Smooth muscle cell of the brain vasculature (primary cell): ENCODE results near the gene ZNF302.

ENCODE experiments used
- DNase-seq: peaks from one replicate; pipeline ENCODE4 v3.0.0-alpha.2; 2012; ENCODE audit warnings: low read depth, low spot score

The ZNF302 gene

GRCh38 chr19:34731964-34732363 lies 54.5 kb downstream of the ZNF302 start:
- DNase-seq, result no peak

DNA sequence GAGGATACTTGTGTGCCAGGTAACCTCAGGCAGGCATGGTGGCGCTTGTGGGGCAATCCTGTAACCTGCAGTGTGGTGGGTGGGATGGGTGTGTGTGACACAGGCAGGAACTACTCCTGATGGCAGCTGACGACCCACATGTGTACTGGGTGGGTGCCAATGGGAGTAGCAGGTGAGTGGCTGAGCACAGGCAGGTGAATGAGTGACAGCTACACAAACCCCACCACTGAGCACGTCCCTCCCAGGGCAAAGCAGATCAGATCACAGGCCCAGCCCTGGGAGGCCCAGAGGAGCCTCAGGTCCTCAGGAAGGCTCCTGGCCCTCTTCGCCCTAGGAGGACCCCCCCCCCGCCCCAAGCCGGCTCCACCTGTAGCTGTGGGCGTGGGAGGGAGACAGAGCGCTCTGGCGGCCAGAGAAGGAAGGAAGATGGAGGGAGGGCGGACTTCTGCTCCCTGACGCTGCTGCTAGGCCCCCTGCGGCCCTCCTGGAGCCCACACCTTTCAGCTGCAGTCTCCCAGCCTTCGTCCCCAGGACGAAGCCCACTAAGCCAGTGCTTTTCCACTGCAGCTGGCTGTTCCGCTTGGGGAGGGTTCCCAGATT lies 55.2 kb downstream of the ZNF302 start:
- DNase-seq, result no peak

DNA sequence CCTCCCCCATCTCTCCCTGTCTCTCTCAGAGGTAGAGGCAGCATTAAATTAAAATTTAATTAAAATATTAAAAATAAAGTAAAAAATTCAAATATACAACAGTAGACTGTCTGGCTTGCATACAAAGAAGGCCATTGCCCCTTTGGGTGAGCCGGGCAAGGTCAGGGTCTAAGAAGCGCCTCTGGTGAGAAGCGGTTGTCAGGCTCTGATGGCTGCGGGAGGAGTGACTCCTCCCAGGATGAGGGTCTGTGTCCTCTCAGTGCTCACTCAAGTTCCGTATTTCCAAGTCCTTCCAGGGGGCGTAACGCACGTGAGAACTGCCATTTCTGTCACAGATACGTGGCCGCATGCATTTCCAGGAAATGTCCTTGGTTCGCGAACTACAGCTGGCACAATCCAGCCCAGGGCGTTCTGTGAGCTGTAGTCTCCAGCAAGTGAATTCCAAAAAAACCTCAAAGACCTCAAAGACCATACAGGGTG lies 55.8 kb downstream of the ZNF302 start:
- DNase-seq, result peak; percentile 7

DNA sequence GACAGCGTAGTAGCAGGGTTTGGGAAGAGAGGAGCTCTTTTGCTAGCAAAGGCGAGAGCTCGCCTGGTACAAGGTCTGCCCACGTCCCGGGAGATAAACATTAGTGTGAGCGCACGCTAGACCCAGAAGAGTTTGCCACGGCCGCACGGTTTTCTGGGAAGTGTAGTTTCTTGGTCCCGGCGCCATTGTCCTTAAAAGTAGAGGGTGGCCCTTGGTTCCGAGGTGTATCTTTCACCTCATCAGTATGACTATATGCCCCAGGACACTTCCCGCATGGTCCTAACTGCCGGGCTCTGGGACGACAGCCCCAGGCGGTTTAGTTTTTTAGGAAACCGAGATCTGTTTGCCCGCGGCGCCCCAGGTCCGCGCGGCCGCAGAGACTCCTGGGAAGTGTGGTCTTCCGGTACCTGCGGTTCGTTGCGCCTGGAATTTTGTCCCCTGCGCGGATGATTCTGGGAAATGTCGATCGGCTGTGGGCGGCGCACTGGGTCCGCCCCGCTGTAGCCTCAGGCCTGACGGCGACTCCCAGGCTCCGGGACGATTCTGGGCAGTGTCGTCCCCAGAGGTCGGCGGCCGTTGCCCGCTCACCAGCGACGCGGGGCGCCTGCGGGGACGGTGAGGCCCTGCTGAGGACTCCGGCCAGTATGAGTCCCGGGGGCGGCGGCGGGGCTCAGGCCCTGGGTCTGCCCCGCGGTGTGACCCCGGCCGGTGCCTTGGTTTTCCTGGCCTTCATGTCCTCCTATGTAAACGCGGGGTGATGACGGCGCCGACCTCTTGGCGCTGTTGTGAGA lies 56.5 kb downstream of the ZNF302 start, which contains the start of gene ZNF181:
Gene ZNF181, plus strand, starts transcription at position 498 of the 791 bp plus-strand sequence. CDS start 795 bp downstream, outside the sequence.
- DNase-seq, result peak; percentile 58

DNA sequence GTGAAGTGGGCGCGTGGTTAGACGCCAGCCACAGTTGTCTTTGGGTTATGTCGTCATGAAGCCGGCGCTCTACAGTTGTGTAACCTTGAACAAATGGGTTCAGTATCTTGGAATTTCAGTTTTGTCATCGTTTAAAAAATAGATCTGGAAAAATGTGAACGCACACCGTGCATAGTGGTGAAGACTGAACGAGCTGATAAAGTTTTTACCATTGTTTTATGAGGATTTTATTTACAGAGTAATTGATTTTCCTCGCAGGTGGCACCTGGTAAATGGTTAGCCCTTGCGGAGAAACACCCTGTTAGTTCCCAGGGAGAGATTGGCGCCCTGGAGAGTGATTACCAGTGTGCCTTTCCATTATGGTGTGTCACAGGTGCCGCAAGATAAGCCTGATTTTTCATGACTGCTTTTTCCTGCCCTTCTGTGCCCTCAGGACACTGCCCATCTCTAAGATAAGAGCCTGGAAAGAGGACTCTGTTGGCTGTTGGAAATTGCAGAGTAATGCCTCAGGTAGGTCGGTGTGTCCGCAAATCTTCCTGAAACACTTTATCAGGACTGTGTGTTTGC lies 57.1 kb downstream of the ZNF302 start:
- DNase-seq, result no peak
